ENCODE data around the gene ADAMTS7. TPM values are rescaled to one million over a fixed set of nuclear protein-coding genes. Genes with fewer than 3 reads are reported as not detected.
"Not testable (repeated sequence)": the region's sequence is repeated elsewhere in the genome, so short reads cannot be mapped to it uniquely, and the experiment has no call there.

The ADAMTS7 gene
- total and polyA plus RNA-seq, 12 donors = 3.5 to 47.0 (median 17.9) TPM

DNA sequence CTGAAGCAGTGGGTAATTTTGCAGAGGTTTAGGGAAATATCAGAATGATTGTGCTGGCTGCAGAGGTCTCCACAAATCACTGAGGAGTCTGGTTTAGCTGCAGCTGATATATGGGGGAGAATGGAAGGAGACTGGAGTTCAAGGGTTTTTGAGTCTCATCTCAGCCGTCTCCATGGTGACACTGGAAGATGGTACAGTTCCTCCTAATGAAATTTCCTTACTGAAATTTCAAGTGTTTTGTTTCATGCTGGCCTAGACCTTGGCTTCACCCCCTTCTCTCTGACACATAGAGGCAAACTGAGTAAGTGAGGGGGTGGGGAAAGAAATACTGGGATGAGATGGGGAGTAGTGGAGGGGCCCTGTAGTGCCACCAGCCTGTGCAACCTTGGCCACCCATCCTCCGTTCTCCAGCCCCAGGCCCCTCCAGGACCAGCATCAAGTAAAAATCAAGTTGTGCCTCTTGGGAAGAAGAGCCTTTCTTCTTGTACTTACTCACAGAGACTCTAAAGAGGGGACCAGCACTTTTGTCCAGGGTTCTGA is 43.6 kb upstream of the ADAMTS7 start:
- no peaks in the 10 kb centered on the region for H3K36me3 ChIP-seq
- no peak overlapping the region for H3K4me3 ChIP-seq
- DNase-seq = no peak
- TF ChIP-seq, protein P1, sequence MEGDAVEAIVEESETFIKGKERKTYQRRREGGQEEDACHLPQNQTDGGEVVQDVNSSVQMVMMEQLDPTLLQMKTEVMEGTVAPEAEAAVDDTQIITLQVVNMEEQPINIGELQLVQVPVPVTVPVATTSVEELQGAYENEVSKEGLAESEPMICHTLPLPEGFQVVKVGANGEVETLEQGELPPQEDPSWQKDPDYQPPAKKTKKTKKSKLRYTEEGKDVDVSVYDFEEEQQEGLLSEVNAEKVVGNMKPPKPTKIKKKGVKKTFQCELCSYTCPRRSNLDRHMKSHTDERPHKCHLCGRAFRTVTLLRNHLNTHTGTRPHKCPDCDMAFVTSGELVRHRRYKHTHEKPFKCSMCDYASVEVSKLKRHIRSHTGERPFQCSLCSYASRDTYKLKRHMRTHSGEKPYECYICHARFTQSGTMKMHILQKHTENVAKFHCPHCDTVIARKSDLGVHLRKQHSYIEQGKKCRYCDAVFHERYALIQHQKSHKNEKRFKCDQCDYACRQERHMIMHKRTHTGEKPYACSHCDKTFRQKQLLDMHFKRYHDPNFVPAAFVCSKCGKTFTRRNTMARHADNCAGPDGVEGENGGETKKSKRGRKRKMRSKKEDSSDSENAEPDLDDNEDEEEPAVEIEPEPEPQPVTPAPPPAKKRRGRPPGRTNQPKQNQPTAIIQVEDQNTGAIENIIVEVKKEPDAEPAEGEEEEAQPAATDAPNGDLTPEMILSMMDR (IDR thresholded peaks at IDR 0.05) = no peak
- ATAC-seq = no peak
- H3K4me1 ChIP-seq = peaks cover 0 to 4% (median 0%) of the 10 kb centered on the region in 9 donors
- H3K27ac ChIP-seq = no peak overlapping the region
- no peaks in the 10 kb centered on the region for H3K9me3 ChIP-seq
- 97% methylated on average over 2 of the region's 2 CpGs for WGBS, 2 donors
- intact Hi-C loops (cut with DNase I) = no loop called here
- H3K27me3 ChIP-seq = no peaks in the 10 kb centered on the region

DNA sequence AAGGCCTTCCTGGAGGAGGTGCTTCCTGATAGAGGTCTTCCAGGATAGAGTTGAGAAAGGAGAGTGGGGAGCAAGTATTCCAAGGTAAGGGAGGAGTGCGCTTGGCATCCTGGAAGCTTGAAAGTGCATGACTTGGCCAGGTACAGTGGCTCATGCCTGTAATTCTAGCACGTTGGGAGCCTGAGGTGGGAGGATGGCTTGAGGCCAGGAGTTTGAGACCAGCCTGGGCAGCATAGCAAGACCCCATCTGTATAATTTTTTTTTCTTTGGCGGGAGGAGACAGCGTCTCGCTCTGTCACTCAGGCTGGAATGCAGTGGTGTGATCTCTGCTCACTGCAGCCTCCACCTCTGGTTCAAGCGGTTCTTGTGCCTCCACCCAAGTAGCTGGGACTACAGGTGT is 42.2 kb upstream of the ADAMTS7 start:
- H3K4me1 ChIP-seq = no peaks in the 10 kb centered on the region
- 97 to 99% methylated on average over 6 of the region's 6 CpGs for WGBS, 2 donors
- TF ChIP-seq, protein P1 (IDR thresholded peaks at IDR 0.05) = no peak
- DNase-seq (no peak), ATAC-seq (no peak)
- H3K4me3 ChIP-seq = no peak overlapping the region
- H3K9me3 ChIP-seq = no peaks in the 10 kb centered on the region
- intact Hi-C loops (cut with DNase I) = no loop called here
- H3K27ac ChIP-seq = no peak overlapping the region
- H3K27me3 ChIP-seq = no peaks in the 10 kb centered on the region
- H3K36me3 ChIP-seq = no peaks in the 10 kb centered on the region

DNA sequence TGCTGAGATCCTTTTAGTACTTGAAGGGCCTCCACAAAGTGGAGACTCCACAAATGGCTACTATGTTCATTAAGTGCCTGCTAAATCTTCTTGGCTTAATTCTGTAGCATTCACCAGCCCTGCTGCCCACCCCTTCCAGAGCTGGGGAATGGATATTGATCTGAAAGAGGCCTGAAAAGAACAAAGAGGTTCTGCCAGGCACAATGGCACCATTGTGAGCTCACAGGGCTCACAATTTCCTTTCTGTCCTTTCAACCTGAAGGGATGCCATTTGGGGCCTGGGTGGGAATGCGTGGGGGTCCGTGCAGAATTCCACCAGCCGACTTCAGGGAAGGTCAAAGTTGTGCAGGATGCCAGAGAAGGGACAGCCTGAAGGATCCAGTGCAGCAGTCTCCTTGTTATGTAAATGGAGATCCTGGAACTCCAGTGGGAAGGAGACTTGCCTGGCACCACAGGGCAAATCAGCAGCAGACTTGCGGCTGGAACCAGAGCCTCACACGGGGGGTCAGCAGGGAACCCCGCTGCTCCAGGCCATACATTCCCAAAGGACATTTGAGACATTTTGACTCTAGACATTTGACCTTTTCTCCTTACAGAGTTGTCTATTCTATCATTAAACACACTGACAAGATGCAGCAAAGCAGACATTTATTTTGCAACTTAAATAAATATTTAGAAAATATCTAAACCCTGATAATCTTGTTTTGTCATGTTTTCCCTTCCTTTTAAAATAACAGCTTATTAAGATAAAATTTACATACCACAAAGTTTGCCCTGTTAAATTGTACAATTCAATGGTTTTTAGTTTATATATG is 39.9 kb upstream of the ADAMTS7 start:
- DNase-seq = no peak
- no peak for ATAC-seq
- TF ChIP-seq, protein P1 (IDR thresholded peaks at IDR 0.05) = no peak
- no peaks in the 10 kb centered on the region for H3K4me1 ChIP-seq
- H3K27me3 ChIP-seq = no peaks in the 10 kb centered on the region
- no peak overlapping the region for H3K4me3 ChIP-seq
- H3K36me3 ChIP-seq = no peaks in the 10 kb centered on the region
- H3K27ac ChIP-seq = no peak overlapping the region
- 63 to 64% methylated on average over 6 of the region's 6 CpGs for WGBS, 2 donors
- H3K9me3 ChIP-seq = no peaks in the 10 kb centered on the region
- intact Hi-C loops (cut with DNase I) = no loop called here

DNA sequence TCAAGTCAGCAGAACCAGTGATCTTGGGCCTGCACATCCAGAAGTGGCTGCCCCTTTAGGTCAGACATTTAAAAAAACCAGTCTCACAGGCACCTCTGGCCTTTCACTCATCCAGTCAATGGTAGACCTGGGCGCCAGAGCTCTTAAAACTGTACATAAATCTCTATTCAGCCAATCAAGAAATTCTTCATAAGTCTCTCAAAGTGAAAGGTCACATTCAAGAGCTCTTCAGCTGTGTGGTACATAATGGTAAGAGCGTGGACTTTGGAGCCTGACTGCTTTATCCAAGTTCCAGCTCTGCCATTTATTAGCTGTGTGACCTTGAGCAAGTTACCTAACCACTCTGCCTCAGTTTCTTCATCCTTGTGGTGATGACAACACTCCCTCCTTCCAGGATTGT is 39.1 kb upstream of the ADAMTS7 start:
- no peaks in the 10 kb centered on the region for H3K9me3 ChIP-seq
- TF ChIP-seq, protein P1 (IDR thresholded peaks at IDR 0.05) = no peak
- no peaks in the 10 kb centered on the region for H3K4me1 ChIP-seq
- WGBS, 2 donors = 93 to 100% methylated on average over 2 of the region's 2 CpGs
- intact Hi-C loops (cut with DNase I) = no loop called here
- no peak for DNase-seq
- no peaks in the 10 kb centered on the region for H3K27me3 ChIP-seq
- no peak for ATAC-seq
- no peak overlapping the region for H3K27ac ChIP-seq
- no peaks in the 10 kb centered on the region for H3K36me3 ChIP-seq
- no peak overlapping the region for H3K4me3 ChIP-seq

DNA sequence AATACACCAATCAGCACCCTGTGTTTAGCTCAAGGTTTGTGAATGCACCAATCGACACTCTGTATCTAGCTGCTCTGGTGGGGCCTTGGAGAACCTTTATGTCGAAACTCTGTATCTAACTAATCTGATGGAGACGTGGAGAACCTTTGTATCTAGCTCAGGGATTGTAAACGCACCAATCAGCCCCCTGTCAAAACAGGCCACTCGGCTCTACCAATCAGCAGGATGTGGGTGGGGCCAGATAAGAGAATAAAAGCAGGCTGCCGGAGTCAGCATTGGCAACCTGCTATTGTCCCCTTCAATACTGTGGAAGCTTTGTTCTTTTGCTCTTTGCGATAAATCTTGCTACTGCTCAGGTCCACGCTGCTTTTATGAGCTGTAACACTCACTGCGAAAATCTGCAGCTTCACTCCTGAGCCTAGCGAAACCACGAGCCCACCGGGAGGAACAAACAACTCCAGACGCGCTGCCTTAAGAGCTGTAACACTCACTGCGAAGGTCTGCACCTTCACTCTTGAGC is 36.2 kb upstream of the ADAMTS7 start:
- 81 to 87% methylated on average over 15 of the region's 15 CpGs for WGBS, 2 donors
- H3K27me3 ChIP-seq; DNase-seq; H3K4me1 ChIP-seq; H3K36me3 ChIP-seq; H3K27ac ChIP-seq; H3K9me3 ChIP-seq; intact Hi-C loops (cut with DNase I); H3K4me3 ChIP-seq; ATAC-seq: not testable (repeated sequence)

DNA sequence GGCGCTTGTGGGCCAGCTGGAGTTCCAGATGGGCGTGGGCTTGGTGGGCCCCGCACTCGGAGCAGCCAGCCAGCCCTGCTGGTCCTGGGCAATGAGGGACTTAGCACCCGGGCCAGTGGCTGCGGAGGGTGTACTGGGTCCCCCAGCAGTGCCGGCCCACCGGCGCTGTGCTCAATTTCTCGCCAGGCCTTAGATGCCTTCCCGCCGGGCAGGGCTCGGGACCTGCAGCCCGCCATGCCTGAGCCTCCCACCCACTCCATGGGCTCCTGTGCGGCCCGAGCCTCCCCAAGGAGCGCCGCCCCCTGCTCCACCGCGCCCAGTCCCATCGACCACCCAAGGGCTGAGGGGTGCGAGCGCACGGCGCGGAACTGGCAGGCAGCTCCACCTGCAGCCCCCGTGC is 35.6 kb upstream of the ADAMTS7 start:
- H3K4me3 ChIP-seq; H3K36me3 ChIP-seq; H3K9me3 ChIP-seq; intact Hi-C loops (cut with DNase I); ATAC-seq; H3K4me1 ChIP-seq; H3K27me3 ChIP-seq; H3K27ac ChIP-seq; DNase-seq: not testable (repeated sequence)
- WGBS, 2 donors = 95 to 98% methylated on average over 24 to 25 of the region's 27 CpGs
